Calu3 (cell line): ENCODE measurements around the gene CDKAL1. TPM values are rescaled to one million over a fixed set of nuclear protein-coding genes. Genes with fewer than 3 reads are reported as not detected.

Source experiments
- BruUV-seq: library from RNA; stranded (reverse); fragments of 400-500 nt; replicated peaks from 2 replicates; lab custom pipeline; 2021; lab: Mats Ljungman, UMichigan
- CTCF ChIA-PET: fragments of 300-600 bp; sonication (Branson Sonifier 250); formaldehyde crosslinking; loops from one replicate; lab custom pipeline; 2022; ENCODE audit warnings: antibody characterized with exemption; lab: Charles Lee
- DNase-seq: peaks from one replicate; pipeline ENCODE4 v3.0.0; 2022
- H3K27ac Mint-ChIP-seq: one replicate; pipeline ENCODE4 v1.8.0; 2022; ENCODE audit warnings: mixed read lengths; ENCODE audit not compliant: unreplicated experiment
- H3K27me3 Mint-ChIP-seq: one replicate; pipeline ENCODE4 v1.8.0; 2022; ENCODE audit warnings: mixed read lengths; ENCODE audit not compliant: unreplicated experiment
- H3K36me3 Mint-ChIP-seq: one replicate; pipeline ENCODE4 v1.8.0; 2022; ENCODE audit warnings: mild to moderate bottlenecking, moderate library complexity, mixed read lengths; ENCODE audit not compliant: insufficient read depth, unreplicated experiment
- H3K4me1 Mint-ChIP-seq: one replicate; pipeline ENCODE4 v1.8.0; 2022; ENCODE audit warnings: mild to moderate bottlenecking, low read depth, mixed read lengths; ENCODE audit not compliant: unreplicated experiment
- H3K4me3 Mint-ChIP-seq: one replicate; pipeline ENCODE4 v1.8.0; 2022; ENCODE audit warnings: mild to moderate bottlenecking, low read depth, moderate library complexity, mixed read lengths; ENCODE audit not compliant: unreplicated experiment
- H3K9me3 Mint-ChIP-seq: one replicate; pipeline ENCODE4 v1.8.0; 2022; ENCODE audit warnings: low read depth, mixed read lengths; ENCODE audit not compliant: unreplicated experiment
- CTCF ChIP-seq: fragments of 200-600 bp; IDR thresholded peaks from one replicate; pipeline ENCODE4 v1.8.0; 2022; ENCODE audit warnings: antibody characterized with exemption; ENCODE audit not compliant: unreplicated experiment
- intact Hi-C: fragments of 100-400 bp; cut with micrococcal nuclease; formaldehyde crosslinking; loops from one replicate; pipeline ENCODE4 v1.10.0; 2022; ENCODE audit not compliant: unreplicated experiment
- total RNA-seq: library from RNA; stranded (reverse); gene quantifications from 2 replicates; pipeline ENCODE4 v1.2.3, GENCODE V29; 2022

CDKAL1 gene
- total RNA-seq, 1 experiment from 2014 or later = 39.6 TPM

GRCh38 chr6:20991910-20992309, 457.7 kb downstream of the CDKAL1 start:
- intact Hi-C loops = no loop called here
- no peak overlapping the region for H3K4me3 Mint-ChIP-seq
- H3K36me3 Mint-ChIP-seq = no peaks in the 10 kb centered on the region
- CTCF ChIA-PET = interaction anchor here (0.7 kb wide), 1 partner anchor 380 kb away, joined by 5 read pairs; no protein-coding TSS in a partner anchor
- H3K27me3 Mint-ChIP-seq = no peaks in the 10 kb centered on the region
- no TSS peak for BruUV-seq
- peaks cover 3% of the 10 kb centered on the region for H3K9me3 Mint-ChIP-seq
- peaks cover 3% of the 10 kb centered on the region for H3K4me1 Mint-ChIP-seq
- DNase-seq = no peak
- TF ChIP-seq CTCF = no peak
- H3K27ac Mint-ChIP-seq = no peak overlapping the region

- CTCF ChIA-PET = no interaction called here
- Mint-ChIP-seq H3K9me3 (peaks cover 3% of the 10 kb centered on the region), H3K36me3 (no peaks in the 10 kb centered on the region), H3K27me3 (no peaks in the 10 kb centered on the region), H3K4me3 (no peak overlapping the region), H3K4me1 (peaks cover 17% of the 10 kb centered on the region), H3K27ac (no peak overlapping the region)
- no TSS peak for BruUV-seq
- intact Hi-C loops = no loop called here
- DNase-seq = no peak
- no peak for TF ChIP-seq CTCF
Measured at GRCh38 chr6:20996099-20996498, 461.8 kb downstream of the CDKAL1 start.

- CTCF ChIA-PET = interaction anchor here (1.1 to 1.7 kb wide), 2 partner anchors 21 to 37 kb away, joined by 3 to 5 read pairs; no protein-coding TSS in a partner anchor
- no TSS peak for BruUV-seq
- no peak for DNase-seq
- H3K4me3 Mint-ChIP-seq = no peak overlapping the region
- intact Hi-C loops = no loop called here
- TF ChIP-seq CTCF = no peak
- peaks cover 3% of the 10 kb centered on the region for H3K9me3 Mint-ChIP-seq
- no peaks in the 10 kb centered on the region for H3K27me3 Mint-ChIP-seq
- peaks cover 17% of the 10 kb centered on the region for H3K4me1 Mint-ChIP-seq
- H3K27ac Mint-ChIP-seq = no peak overlapping the region
- H3K36me3 Mint-ChIP-seq = no peaks in the 10 kb centered on the region
Measured at GRCh38 chr6:20997143-20997769, 463.0 kb downstream of the CDKAL1 start.

GRCh38 chr6:20997770-20998147, 463.5 kb downstream of the CDKAL1 start:
- TF ChIP-seq CTCF = no peak
- H3K4me3 Mint-ChIP-seq = no peak overlapping the region
- CTCF ChIA-PET = interaction anchor here (1.1 to 1.7 kb wide), 2 partner anchors 22 to 36 kb away, joined by 3 to 5 read pairs; no protein-coding TSS in a partner anchor
- peaks cover 17% of the 10 kb centered on the region for H3K4me1 Mint-ChIP-seq
- no TSS peak for BruUV-seq
- H3K27me3 Mint-ChIP-seq = no peaks in the 10 kb centered on the region
- H3K36me3 Mint-ChIP-seq = no peaks in the 10 kb centered on the region
- intact Hi-C loops = no loop called here
- no peak for DNase-seq
- peaks cover 3% of the 10 kb centered on the region for H3K9me3 Mint-ChIP-seq
- no peak overlapping the region for H3K27ac Mint-ChIP-seq
